GM12878 (cell line): Measurements from ENCODE around the gene ARHGEF33. TPM values are rescaled to one million over a fixed set of nuclear protein-coding genes. Genes with fewer than 3 reads are reported as not detected.

Source experiments
- ATAC-seq: fragments of 200-7000 bp; cut with Tn5 transposase; 3 replicates; pipeline ENCODE4 v1.9.1; 2020; ENCODE audit warnings: mild to moderate bottlenecking, moderate library complexity
- BruUV-seq: library from RNA; stranded (reverse); fragments of 400-500 nt; replicated peaks from 2 replicates; lab custom pipeline; 2021; lab: Mats Ljungman, UMichigan
- CTCF ChIA-PET: fragments of 300-600 bp; sonication (Branson Sonifier 250); formaldehyde crosslinking; extraction: SDS; loops from one replicate; lab custom pipeline; 2021; ENCODE audit warnings: inconsistent platforms; lab: Yijun Ruan, JAX
- POLR2A ChIA-PET: fragments of 350-600 bp; formaldehyde crosslinking; extraction: SDS; loops from one replicate; lab custom pipeline; 2021; ENCODE audit warnings: inconsistent platforms; lab: Charles Lee
- RAD21 ChIA-PET: fragments of 300-600 bp; sonication (Branson Sonifier 250); formaldehyde crosslinking; loops from one replicate; lab custom pipeline; 2023; ENCODE audit warnings: antibody characterized with exemption; ENCODE audit not compliant: unreplicated experiment; lab: Charles Lee
- SMC1A ChIA-PET: fragments of 300-600 bp; sonication (Branson Sonifier 250); formaldehyde crosslinking; loops from one replicate; lab custom pipeline; 2023; ENCODE audit not compliant: unreplicated experiment, uncharacterized antibody; lab: Charles Lee
- DNase-seq: peaks from one replicate; pipeline ENCODE4 v3.0.0-alpha.2; 2011; ENCODE audit warnings: low read depth, low spot score
- FAIRE-seq: peaks from 3 replicates; lab custom pipeline; 2011; peaks lifted over from hg19 to GRCh38; lab: Jason Lieb, UNC
- H2AFZ ChIP-seq: 2 replicates; pipeline ENCODE4 v1.6.0; 2011; ENCODE audit warnings: low read depth, low read length, control low read depth; ENCODE audit not compliant: control insufficient read depth
- H3K27ac ChIP-seq: 2 replicates; pipeline ENCODE4 v1.5.1; 2011; ENCODE audit warnings: control low read depth; ENCODE audit not compliant: control insufficient read depth, insufficient read depth
- H3K27me3 ChIP-seq, 2 experiments: replicated peaks in 1 of 2; 2 replicates each; pipeline versions ENCODE4 v1.6.0 to v1.6.1; 2011; ENCODE audit warnings: low read length in 1 of 2; ENCODE audit not compliant: control insufficient read depth in 2 of 2, insufficient read depth in 2 of 2
- H3K36me3 ChIP-seq, 2 experiments: 2 replicates each; pipeline ENCODE4 v1.5.1; 2011; ENCODE audit warnings: low read length in 1 of 2; ENCODE audit not compliant: control insufficient read depth in 2 of 2, insufficient read depth in 2 of 2
- H3K4me1 ChIP-seq: 2 replicates; pipeline ENCODE4 v1.6.1; 2011; ENCODE audit warnings: mild to moderate bottlenecking, low read length, moderate library complexity, mixed read lengths; ENCODE audit not compliant: control insufficient read depth, insufficient read depth
- H3K4me2 ChIP-seq: 2 replicates; pipeline ENCODE4 v1.6.0; 2011; ENCODE audit warnings: control low read depth; ENCODE audit not compliant: control insufficient read depth, insufficient read depth
- H3K4me3 ChIP-seq: fragments of 200-600 bp; sonication (generic); 2 replicates; pipeline ENCODE4 v1.5.1; 2016
- H3K79me2 ChIP-seq: 2 replicates; pipeline ENCODE4 v1.6.0; 2011; ENCODE audit warnings: low read length; ENCODE audit not compliant: control insufficient read depth, insufficient read depth
- H3K9ac ChIP-seq: 2 replicates; pipeline ENCODE4 v1.8.0; 2011; ENCODE audit warnings: low read length, control low read depth, mixed read lengths; ENCODE audit not compliant: control insufficient read depth, insufficient read depth
- H3K9me3 ChIP-seq: replicated peaks from 3 replicates; pipeline ENCODE4 v1.5.1; 2011; ENCODE audit warnings: mild to moderate bottlenecking, low read length; ENCODE audit not compliant: control insufficient read depth, insufficient read depth
- H4K20me1 ChIP-seq: 2 replicates; pipeline ENCODE4 v1.6.0; 2011; ENCODE audit not compliant: control insufficient read depth, insufficient read depth
- ATF3 ChIP-seq: IDR thresholded peaks from 2 replicates; pipeline ENCODE4 v1.6.1; 2011; ENCODE audit warnings: low read depth, mild to moderate bottlenecking, low read length, moderate library complexity, borderline replicate concordance; ENCODE audit errors: extremely low read depth
- BMI1 ChIP-seq: fragments of 450-650 bp; IDR thresholded peaks from 2 replicates; pipeline ENCODE4 v1.6.1; 2016; ENCODE audit warnings: mild to moderate bottlenecking, moderate library complexity, borderline replicate concordance
- CTCF ChIP-seq, 3 experiments: IDR thresholded peaks in 2 of 3; conservative IDR thresholded peaks in 1 of 3; 2 replicates each; pipeline ENCODE4 v1.5.1; 2011; ENCODE audit warnings: low read depth in 3 of 3, low read length in 3 of 3, mild to moderate bottlenecking in 3 of 3, control low read depth in 2 of 3, moderate library complexity in 2 of 3, inconsistent platforms in 1 of 3, mixed read lengths in 1 of 3; ENCODE audit not compliant: control insufficient read depth in 2 of 3, insufficient read depth in 1 of 3; ENCODE audit errors: extremely low read depth in 1 of 3
- RELB ChIP-seq: fragments of 450-650 bp; IDR thresholded peaks from 2 replicates; pipeline ENCODE4 v1.6.1; 2017; ENCODE audit warnings: low read depth, mild to moderate bottlenecking, moderate library complexity
- TAF1 ChIP-seq: IDR thresholded peaks from 2 replicates; pipeline ENCODE4 v1.6.1; 2011; ENCODE audit warnings: mild to moderate bottlenecking, low read depth, low read length, borderline replicate concordance
- ZNF622 ChIP-seq: fragments of 450-650 bp; IDR thresholded peaks from 2 replicates; pipeline ENCODE4 v1.6.1; 2017; ENCODE audit warnings: mild to moderate bottlenecking, inconsistent platforms
- WGBS: methylation state at CpG from one replicate; pipeline ENCODE4 v1.1.6; 2016; ENCODE audit warnings: low lambda C conversion rate; ENCODE audit not compliant: insufficient replicate concordance, insufficient coverage; ENCODE audit errors: missing lambda C conversion rate; 5-methylcytosine and 5-hydroxymethylcytosine counted together
- in situ Hi-C: fragments of 300-500 bp; cut with MboI; formaldehyde crosslinking; loops from 9 replicates; pipeline ENCODE4 v1.14.3; 2018; ENCODE audit warnings: mixed read lengths
- intact Hi-C: fragments of 100-400 bp; cut with micrococcal nuclease; formaldehyde crosslinking; loops from one replicate; pipeline ENCODE4 v1.14.2; 2022; ENCODE audit not compliant: unreplicated experiment
- polyA plus RNA-seq, 11 experiments: library from polyadenylated mRNA; depleted of rRNA in 4 of 11; unstranded in 6 of 11; stranded (reverse) in 5 of 11; fragments of >200 nt; fragmentation: Nextera tagmentation in 4 of 11; fragmentation: Illumina TruSeq in 1 of 11; extraction: Ambion mirVana in 4 of 11; extraction: Trizol in 1 of 11; gene quantifications; 1 replicate in 1 of 11; 2 replicates in 10 of 11; pipeline versions ENCODE4 v1.2.1 to v1.2.3, GENCODE V29; 2011 to 2016; ENCODE audit warnings: inconsistent platforms in 2 of 11, missing spikeins in 2 of 11, low read depth in 1 of 11
- total RNA-seq, 4 experiments: library from RNA; depleted of rRNA in 3 of 4; stranded (reverse); fragments of >200 nt in 3 of 4; fragmentation: Illumina TruSeq in 1 of 4; extraction: Trizol in 1 of 4; gene quantifications; 2 replicates each; pipeline versions ENCODE4 v1.2.1 to v1.2.3, GENCODE V29; 2013 to 2021

ARHGEF33 gene
- total and polyA plus RNA-seq, 10 of the 15 experiments (the other 5 are each of a cell fraction or from before 2014, with no cell fraction given) = 0.01 to 0.08 (median 0.05) TPM; not detected in 4

- Histone ChIP-seq H3K4me3 (no peak overlapping the region), H3K4me1 (no peaks in the 10 kb centered on the region), H3K79me2 (no peaks in the 10 kb centered on the region), H3K36me3 (peaks cover 1 to 4% of the 10 kb centered on the region in 2 experiments; a peak in 3 of 4 replicates), H2AFZ (no peak overlapping the region), H3K27ac (no peak overlapping the region), H3K9me3 (no peaks in the 10 kb centered on the region), H3K9ac (no peak overlapping the region), H3K27me3 (no peaks in the 10 kb centered on the region), H4K20me1 (no peaks in the 10 kb centered on the region), H3K4me2 (no peak overlapping the region)
- intact Hi-C loops = no loop called here
- SMC1A ChIA-PET = interaction anchor here (0.9 to 1.9 kb wide), 2 partner anchors 11 to 53 kb away, joined by 3 to 6 read pairs; no protein-coding TSS in a partner anchor
- POLR2A ChIA-PET = interaction anchor here (0.6 kb wide), 1 partner anchor 428 kb away, joined by 3 read pairs; no protein-coding TSS in a partner anchor
- BruUV-seq = no TSS peak
- 98% methylated on average over 2 of the region's 2 CpGs for WGBS
- RAD21 ChIA-PET = no interaction called here
- CTCF ChIA-PET = interaction anchor here (1.7 kb wide), 1 partner anchor 59 kb away, joined by 4 read pairs; no protein-coding TSS in a partner anchor
- in situ Hi-C loops = no loop called here
- TF ChIP-seq RELB (no peak), BMI1 (no peak), TAF1 (no peak), ZNF622 (no peak), CTCF (IDR thresholded peaks at IDR 0.05 in 2 of 3, conservative IDR thresholded peaks at IDR 0.05 in 1 of 3; ENCODE audit: control insufficient read depth in 2 of 3, extremely low read depth in 1 of 3, insufficient read depth in 1 of 3, low read depth in 3 of 3, low read length in 3 of 3) (no peak), ATF3 (no peak)
- no peak for DNase-seq
- no peak for FAIRE-seq
- ATAC-seq = no peak
Observed at GRCh38 chr2:39000552-39000951, 110.9 kb downstream of the ARHGEF33 start.
